Adrenal gland (tissue), 12 donors: ENCODE measurements around the gene KDM1B. TPM values are rescaled to one million over a fixed set of nuclear protein-coding genes. Genes with fewer than 3 reads are reported as not detected.

ENCODE experiments used
- DNase-seq, 7 donors: peaks; one replicate each; pipeline ENCODE4 v3.0.0-alpha.2; 2019 to 2020
- H3K27ac ChIP-seq, 5 donors: fragments of 200-600 bp; sonication (generic) in 4 of 5; 1 replicate in 3 of 5; 2 replicates in 2 of 5; pipeline versions ENCODE4 v1.5.1 to v1.8.0; 2016 to 2020; ENCODE audit warnings: mild to moderate bottlenecking in 1 of 5
- H3K27me3 ChIP-seq: fragments of 200-600 bp; 2 replicates; pipeline ENCODE4 v1.8.0; 2021
- H3K36me3 ChIP-seq, 2 donors: fragments of 200-600 bp; replicated peaks in 1 of 2; 1 replicate in 1 of 2; 2 replicates in 1 of 2; pipeline versions ENCODE4 v1.5.1 to v1.8.0; 2018 to 2022
- H3K4me1 ChIP-seq, 2 donors: fragments of 200-600 bp; replicated peaks in 1 of 2; 1 replicate in 1 of 2; 2 replicates in 1 of 2; pipeline versions ENCODE4 v1.5.1 to v1.8.0; 2018 to 2021
- H3K4me3 ChIP-seq, 4 donors: fragments of 200-600 bp; sonication (generic) in 3 of 4; one replicate each; pipeline ENCODE4 v1.5.1; 2016 to 2018
- H3K9me3 ChIP-seq, 3 donors: fragments of 200-600 bp; sonication (generic) in 1 of 3; replicated peaks in 1 of 3; 1 replicate in 2 of 3; 2 replicates in 1 of 3; pipeline versions ENCODE4 v1.5.1 to v1.8.0; 2016 to 2021
- POLR2A ChIP-seq, 2 donors: fragments of 450-650 bp; IDR thresholded peaks; one replicate each; pipeline ENCODE4 v1.6.1; 2017; ENCODE audit warnings: antibody characterized with exemption in 2 of 2, mild to moderate bottlenecking in 2 of 2, moderate library complexity in 1 of 2
- WGBS, 4 donors: extraction: QIAGEN DNeasy Blood & Tissue Kit in 2 of 4; methylation state at CpG; one replicate each; pipeline versions ENCODE4 v1.1.5 to v1.1.7; 2013 to 2017; 5-methylcytosine and 5-hydroxymethylcytosine counted together
- intact Hi-C, 2 donors: fragments of 100-400 bp; cut with DNase I; formaldehyde crosslinking; loops; one replicate each; pipeline versions ENCODE4 v1.14.1 to v1.15.0; 2022 to 2023
- polyA plus RNA-seq, 3 donors: library from polyadenylated mRNA; stranded (reverse); fragments of 200-250 nt in 2 of 3; fragments of 350-450 nt in 1 of 3; fragmentation: Illumina TruSeq in 1 of 3; extraction: RNeasy Lipid Tissue Mini Kit (QIAGEN cat#74804) in 1 of 3; gene quantifications; one replicate each; pipeline ENCODE4 v1.2.3, GENCODE V29; 2013 to 2014
- total RNA-seq, 9 donors: library from RNA; depleted of rRNA in 4 of 9; stranded (reverse); fragments of >200 nt in 4 of 9; fragments of 120-200 nt in 1 of 9; fragmentation: NEBNext Ultra II Directional in 1 of 9; extraction: Animal tissue kit (Norgen Biotek cat#: 25700) in 1 of 9; gene quantifications; one replicate each; pipeline versions ENCODE4 v1.1.0 to v1.2.4, GENCODE V29; 2013 to 2023
- TF ChIP-seq, protein P1 (sequence below), 6 experiments: fragments of 450-650 bp in 4 of 6; fragments of 200-600 bp in 2 of 6; sonication (generic) in 1 of 6; IDR thresholded peaks; 1 replicate in 5 of 6; 2 replicates in 1 of 6; pipeline versions ENCODE4 v1.5.1 to v1.8.0; 2016 to 2021; ENCODE audit warnings: antibody characterized with exemption in 6 of 6, mild to moderate bottlenecking in 2 of 6, moderate library complexity in 1 of 6
- donor health status: healthy with polysubstance abuse.
- donor health status: Bipolar disorder and iron deficiency.
- donor health status: DM: yes; HTN: yes; CAD: no.
- donor health status: DM: no; HTN: no; CAD: no.
- donor health status: DM: no; HTN: no; CAD: no.
- donor health status: DM: yes; HTN: yes; CAD: no.

Gene KDM1B
- total and polyA plus RNA-seq, 12 donors: 1.8 to 36.0 (median 18.4) TPM

DNA sequence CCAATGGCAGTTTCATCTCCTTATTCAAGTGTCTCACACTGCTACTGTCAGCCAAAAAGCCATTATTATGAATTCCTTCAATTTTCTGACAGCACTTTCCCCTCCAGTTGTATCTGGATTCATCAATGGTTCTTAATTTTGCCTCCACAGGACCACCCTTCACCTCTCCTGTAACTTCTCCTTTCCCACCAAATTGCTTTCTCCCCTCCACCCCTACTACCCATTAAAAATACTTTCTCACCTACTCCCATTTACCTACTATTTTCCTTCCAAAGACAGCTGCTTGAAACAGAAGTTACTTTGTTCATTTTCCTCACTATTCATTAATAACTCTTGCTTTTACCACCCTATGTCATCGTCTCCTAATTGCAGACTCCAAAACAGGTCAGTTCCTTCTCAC, 79.3 kb downstream of the KDM1B start:
- no peak for DNase-seq
- intact Hi-C loops: no loop called here
- Histone ChIP-seq H3K9me3 (peaks cover 0 to 7% (median 0%) of the 10 kb centered on the region in 3 donors), H3K27me3 (no peaks in the 10 kb centered on the region), H3K4me3 (no peak overlapping the region), H3K27ac (no peak overlapping the region), H3K4me1 (no peaks in the 10 kb centered on the region), H3K36me3 (peaks cover 0 to 10% of the 10 kb centered on the region in 2 donors)
- TF ChIP-seq, protein P1, sequence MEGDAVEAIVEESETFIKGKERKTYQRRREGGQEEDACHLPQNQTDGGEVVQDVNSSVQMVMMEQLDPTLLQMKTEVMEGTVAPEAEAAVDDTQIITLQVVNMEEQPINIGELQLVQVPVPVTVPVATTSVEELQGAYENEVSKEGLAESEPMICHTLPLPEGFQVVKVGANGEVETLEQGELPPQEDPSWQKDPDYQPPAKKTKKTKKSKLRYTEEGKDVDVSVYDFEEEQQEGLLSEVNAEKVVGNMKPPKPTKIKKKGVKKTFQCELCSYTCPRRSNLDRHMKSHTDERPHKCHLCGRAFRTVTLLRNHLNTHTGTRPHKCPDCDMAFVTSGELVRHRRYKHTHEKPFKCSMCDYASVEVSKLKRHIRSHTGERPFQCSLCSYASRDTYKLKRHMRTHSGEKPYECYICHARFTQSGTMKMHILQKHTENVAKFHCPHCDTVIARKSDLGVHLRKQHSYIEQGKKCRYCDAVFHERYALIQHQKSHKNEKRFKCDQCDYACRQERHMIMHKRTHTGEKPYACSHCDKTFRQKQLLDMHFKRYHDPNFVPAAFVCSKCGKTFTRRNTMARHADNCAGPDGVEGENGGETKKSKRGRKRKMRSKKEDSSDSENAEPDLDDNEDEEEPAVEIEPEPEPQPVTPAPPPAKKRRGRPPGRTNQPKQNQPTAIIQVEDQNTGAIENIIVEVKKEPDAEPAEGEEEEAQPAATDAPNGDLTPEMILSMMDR (IDR thresholded peaks at IDR 0.05): no peak
- no peak for TF ChIP-seq POLR2A (IDR thresholded peaks at IDR 0.05)
- 94 to 98% (median 97%) methylated on average over 1 of the region's 1 CpG for WGBS, 4 donors

DNA sequence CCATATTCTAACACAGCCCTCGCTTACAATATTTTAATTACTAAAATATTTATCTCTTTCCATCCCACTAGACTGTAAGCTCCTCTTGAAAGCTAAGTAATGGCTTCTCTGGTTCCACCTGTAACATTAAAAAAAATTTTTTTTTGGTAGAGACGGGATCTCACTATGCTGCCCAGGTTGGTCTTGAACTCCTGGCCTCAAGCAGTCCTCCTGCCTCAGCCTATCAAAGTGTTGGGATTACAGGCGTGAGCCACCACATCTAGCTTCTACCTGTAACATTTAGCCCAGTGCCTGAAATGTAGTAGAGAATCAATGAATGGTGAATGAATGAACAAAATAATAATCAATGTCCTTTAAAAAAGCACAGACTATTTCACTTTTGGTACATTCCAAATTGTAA, 80.3 kb downstream of the KDM1B start:
- no peaks in the 10 kb centered on the region for H3K4me1 ChIP-seq
- intact Hi-C loops: no loop called here
- TF ChIP-seq, protein P1 (IDR thresholded peaks at IDR 0.05): no peak
- H3K9me3 ChIP-seq: peaks cover 0 to 7% (median 0%) of the 10 kb centered on the region in 3 donors
- H3K4me3 ChIP-seq: no peak overlapping the region
- no peak overlapping the region for H3K27ac ChIP-seq
- WGBS, 4 donors: 79 to 98% (median 90%) methylated on average over 3 of the region's 3 CpGs
- peaks cover 0 to 10% of the 10 kb centered on the region in 2 donors for H3K36me3 ChIP-seq
- no peak for DNase-seq
- H3K27me3 ChIP-seq: no peaks in the 10 kb centered on the region

DNA sequence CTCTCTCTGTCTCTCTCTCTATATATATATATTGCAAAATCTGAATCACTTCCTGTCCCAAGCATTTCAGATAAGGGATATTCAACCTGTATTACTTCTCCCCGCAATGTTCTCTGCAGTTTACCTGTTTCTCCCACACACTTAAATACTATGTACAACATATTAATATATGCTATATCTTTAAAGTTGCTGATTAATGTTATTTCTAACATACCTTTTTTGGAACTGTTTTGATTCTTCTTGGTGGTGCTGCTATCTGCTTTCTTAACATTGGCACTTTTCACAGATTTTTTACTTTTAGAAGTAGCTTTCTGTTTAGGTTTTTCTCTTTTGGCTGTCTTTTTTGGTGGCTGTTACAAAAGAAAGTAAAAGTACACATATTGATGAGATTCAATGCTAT, 81.9 kb downstream of the KDM1B start:
- DNase-seq: no peak
- Histone ChIP-seq H3K27me3 (no peaks in the 10 kb centered on the region), H3K4me3 (no peak overlapping the region), H3K9me3 (no peaks in the 10 kb centered on the region), H3K27ac (no peak overlapping the region), H3K4me1 (no peaks in the 10 kb centered on the region), H3K36me3 (peaks cover 0 to 10% of the 10 kb centered on the region in 2 donors)
- intact Hi-C loops: no loop called here
- 90 to 100% (median 93%) methylated on average over 1 of the region's 1 CpG for WGBS, 4 donors
- TF ChIP-seq POLR2A (IDR thresholded peaks at IDR 0.05): no peak
- TF ChIP-seq, protein P1 (IDR thresholded peaks at IDR 0.05): no peak

DNA sequence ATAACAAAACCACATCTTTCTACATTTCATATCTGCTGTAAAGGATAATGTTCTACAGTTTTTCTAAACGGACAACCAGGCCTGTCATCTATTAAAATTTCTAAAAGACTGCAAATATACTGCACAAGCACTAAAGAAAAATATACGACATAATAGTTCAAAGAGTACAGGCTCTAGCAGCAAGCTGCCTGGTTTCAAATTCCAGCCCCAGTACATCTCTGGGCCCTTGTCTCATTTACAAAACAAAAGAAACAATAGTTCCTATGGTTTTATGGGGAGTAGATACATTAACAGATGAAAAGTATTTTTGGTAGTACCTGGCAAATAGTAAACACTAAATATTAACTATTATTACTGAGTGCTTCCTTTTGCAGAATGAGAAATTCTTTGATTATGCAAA, 85.0 kb downstream of the KDM1B start:
- Histone ChIP-seq H3K4me1 (no peaks in the 10 kb centered on the region), H3K27me3 (no peaks in the 10 kb centered on the region), H3K4me3 (no peak overlapping the region), H3K27ac (no peak overlapping the region), H3K36me3 (peaks cover 0 to 20% of the 10 kb centered on the region in 2 donors), H3K9me3 (no peaks in the 10 kb centered on the region)
- TF ChIP-seq, protein P1 (IDR thresholded peaks at IDR 0.05): no peak
- no peak for TF ChIP-seq POLR2A (IDR thresholded peaks at IDR 0.05)
- no peak for DNase-seq
- intact Hi-C loops: no loop called here
- WGBS, 4 donors: 76 to 81% (median 78%) methylated on average over 2 of the region's 2 CpGs
